MCF 10A (cell line): ENCODE data around the gene PTK6. TPM values are rescaled to one million over a fixed set of nuclear protein-coding genes. Genes with fewer than 3 reads are reported as not detected.

Experiments
- BruUV-seq: library from RNA; stranded (reverse); fragments of 400-500 nt; replicated peaks from 2 replicates; lab custom pipeline; 2021; lab: Mats Ljungman, UMichigan
- CTCF ChIA-PET: fragments of 300-600 bp; sonication (Branson Sonifier 250); formaldehyde crosslinking; extraction: SDS; loops from one replicate; lab custom pipeline; 2021; ENCODE audit warnings: antibody characterized with exemption, inconsistent platforms; lab: Yijun Ruan, JAX
- POLR2A ChIA-PET: fragments of 300-600, 350-650 bp; sonication (Branson Sonifier 250); formaldehyde crosslinking; extraction: SDS; loops from one replicate; lab custom pipeline; 2020; ENCODE audit warnings: antibody characterized with exemption, inconsistent platforms; lab: Yijun Ruan, JAX
- DNase-seq: peaks from one replicate; pipeline ENCODE4 v3.0.0-alpha.2; 2018; ENCODE audit not compliant: unreplicated experiment
- H3K27ac Mint-ChIP-seq: one replicate; pipeline ENCODE4 v1.8.0; 2022; ENCODE audit warnings: mild to moderate bottlenecking, low read depth, mixed read lengths; ENCODE audit not compliant: unreplicated experiment
- H3K27me3 Mint-ChIP-seq: one replicate; pipeline ENCODE4 v1.8.0; 2022; ENCODE audit warnings: mixed read lengths; ENCODE audit not compliant: insufficient read depth, unreplicated experiment
- H3K36me3 Mint-ChIP-seq: one replicate; pipeline ENCODE4 v1.8.0; 2022; ENCODE audit warnings: mild to moderate bottlenecking, moderate library complexity, mixed read lengths; ENCODE audit not compliant: insufficient read depth, unreplicated experiment
- H3K4me1 Mint-ChIP-seq: one replicate; pipeline ENCODE4 v1.8.0; 2022; ENCODE audit warnings: mixed read lengths; ENCODE audit not compliant: insufficient read depth, unreplicated experiment
- H3K4me3 Mint-ChIP-seq: one replicate; pipeline ENCODE4 v1.8.0; 2022; ENCODE audit warnings: mild to moderate bottlenecking, moderate library complexity, mixed read lengths; ENCODE audit not compliant: unreplicated experiment
- H3K9me3 Mint-ChIP-seq: one replicate; pipeline ENCODE4 v1.8.0; 2022; ENCODE audit warnings: mixed read lengths; ENCODE audit not compliant: unreplicated experiment
- intact Hi-C: fragments of 100-400 bp; cut with micrococcal nuclease; formaldehyde crosslinking; loops from 2 replicates; pipeline ENCODE4 v1.14.1; 2022
- total RNA-seq: library from RNA; stranded (reverse); gene quantifications from 2 replicates; pipeline ENCODE4 v1.2.3, GENCODE V29; 2022
- TF ChIP-seq, protein P1 (sequence below): fragments of 200-600 bp; IDR thresholded peaks from one replicate; pipeline ENCODE4 v1.8.0; 2022; ENCODE audit warnings: antibody characterized with exemption, mild to moderate bottlenecking; ENCODE audit not compliant: unreplicated experiment

Gene PTK6
- total RNA-seq, 1 experiment from 2014 or later = 4.4 TPM

DNA sequence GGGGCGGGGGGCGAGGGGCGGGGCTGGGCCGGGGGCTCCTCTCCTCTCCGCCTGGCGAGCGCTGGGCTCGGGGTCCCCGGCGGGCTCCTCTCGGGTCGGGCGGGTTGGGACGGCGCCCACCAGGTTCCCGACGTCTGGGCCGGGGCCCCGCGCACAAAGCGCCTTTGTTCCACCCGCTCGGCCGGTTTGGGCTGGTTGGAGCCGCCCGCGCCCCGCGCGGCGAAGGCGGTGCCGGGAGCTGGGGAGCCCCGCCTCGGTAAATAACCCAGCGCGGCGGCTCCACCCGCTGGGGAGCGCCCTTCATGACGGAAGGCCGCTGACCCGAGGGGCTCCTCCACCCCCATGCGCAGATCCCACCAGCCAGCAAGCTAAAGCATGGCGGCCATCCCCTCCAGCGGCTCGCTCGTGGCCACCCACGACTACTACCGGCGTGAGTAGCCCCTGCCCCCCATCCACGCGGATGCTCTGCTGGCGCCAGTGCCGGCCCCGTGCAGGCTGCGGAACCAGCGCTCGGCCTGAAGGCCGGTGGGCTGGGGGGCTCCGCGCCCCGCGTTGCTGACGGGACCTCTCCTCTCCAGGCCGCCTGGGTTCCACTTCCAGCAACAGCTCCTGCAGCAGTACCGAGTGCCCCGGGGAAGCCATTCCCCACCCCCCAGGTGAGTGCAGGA, 16.1 kb downstream of the PTK6 start:
- POLR2A ChIA-PET = interaction anchor here (0.5 to 5.4 kb wide), 31 partner anchors 13 to 1043 kb away, joined by 3 to 124 read pairs (median 4); partner anchors contain the start of genes ARFRP1, PRPF6, PTK6 and RTEL1
- H3K4me1 Mint-ChIP-seq = no peaks in the 10 kb centered on the region
- H3K36me3 Mint-ChIP-seq = peaks cover 34% of the 10 kb centered on the region
- intact Hi-C loops = loop anchor here (1.0 kb wide), 1 partner anchor 79 kb away; no protein-coding TSS in a partner anchor
- BruUV-seq = TSS peak; percentile 79
- TF ChIP-seq, protein P1, sequence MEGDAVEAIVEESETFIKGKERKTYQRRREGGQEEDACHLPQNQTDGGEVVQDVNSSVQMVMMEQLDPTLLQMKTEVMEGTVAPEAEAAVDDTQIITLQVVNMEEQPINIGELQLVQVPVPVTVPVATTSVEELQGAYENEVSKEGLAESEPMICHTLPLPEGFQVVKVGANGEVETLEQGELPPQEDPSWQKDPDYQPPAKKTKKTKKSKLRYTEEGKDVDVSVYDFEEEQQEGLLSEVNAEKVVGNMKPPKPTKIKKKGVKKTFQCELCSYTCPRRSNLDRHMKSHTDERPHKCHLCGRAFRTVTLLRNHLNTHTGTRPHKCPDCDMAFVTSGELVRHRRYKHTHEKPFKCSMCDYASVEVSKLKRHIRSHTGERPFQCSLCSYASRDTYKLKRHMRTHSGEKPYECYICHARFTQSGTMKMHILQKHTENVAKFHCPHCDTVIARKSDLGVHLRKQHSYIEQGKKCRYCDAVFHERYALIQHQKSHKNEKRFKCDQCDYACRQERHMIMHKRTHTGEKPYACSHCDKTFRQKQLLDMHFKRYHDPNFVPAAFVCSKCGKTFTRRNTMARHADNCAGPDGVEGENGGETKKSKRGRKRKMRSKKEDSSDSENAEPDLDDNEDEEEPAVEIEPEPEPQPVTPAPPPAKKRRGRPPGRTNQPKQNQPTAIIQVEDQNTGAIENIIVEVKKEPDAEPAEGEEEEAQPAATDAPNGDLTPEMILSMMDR = no peak
- peak overlapping the region; percentile 83 for H3K4me3 Mint-ChIP-seq
- CTCF ChIA-PET = interaction anchor here (0.6 to 4.1 kb wide), 5 partner anchors 8 to 297 kb away, joined by 4 to 20 read pairs (median 5); partner anchors contain the start of gene PTK6
- no peaks in the 10 kb centered on the region for H3K9me3 Mint-ChIP-seq
- peak overlapping the region; percentile 42 for H3K27ac Mint-ChIP-seq
- peak; percentile 61 for DNase-seq
- no peaks in the 10 kb centered on the region for H3K27me3 Mint-ChIP-seq

DNA sequence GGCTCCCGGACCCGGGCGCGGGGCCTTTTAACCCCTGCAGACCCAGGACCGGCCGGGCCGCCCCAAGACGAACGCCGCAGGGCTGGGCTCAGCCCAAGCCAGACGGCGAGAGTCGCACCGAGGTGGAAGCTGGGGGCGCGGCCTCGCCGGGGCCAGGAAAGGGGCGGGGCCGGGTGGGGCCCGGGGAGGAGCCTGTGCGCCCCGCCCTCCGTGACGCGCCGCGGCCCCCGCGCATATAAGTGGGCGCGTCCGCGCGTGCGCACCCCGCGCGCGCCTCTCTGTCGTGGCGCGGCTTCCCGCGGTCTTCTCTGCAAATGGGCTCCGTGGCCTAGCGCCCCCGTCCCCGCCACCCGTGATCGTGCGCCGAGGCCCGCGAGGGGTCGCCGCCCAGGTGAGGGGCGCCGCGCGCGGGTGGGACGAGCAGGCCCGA, 16.7 kb downstream of the PTK6 start, which contains the start of gene PPDPF:
Gene PPDPF, plus strand, starts transcription at position 262 of the 430 bp plus-strand sequence. CDS start 544 bp downstream, outside the sequence.
- no TSS peak for BruUV-seq
- H3K36me3 Mint-ChIP-seq = peaks cover 34% of the 10 kb centered on the region
- no peaks in the 10 kb centered on the region for H3K27me3 Mint-ChIP-seq
- intact Hi-C loops = loop anchor here (1.0 kb wide), 1 partner anchor 78 kb away; no protein-coding TSS in a partner anchor
- H3K4me3 Mint-ChIP-seq = peak within 1 kb of the TSS; percentile 83
- TF ChIP-seq, protein P1 = no peak
- peak within 1 kb of the TSS; percentile 42 for H3K27ac Mint-ChIP-seq
- ChIA-PET CTCF (interaction anchor here (0.6 to 4.1 kb wide), 4 partner anchors 17 to 296 kb away, joined by 3 to 20 read pairs (median 10); partner anchors contain the start of gene PTK6), POLR2A (interaction anchor here (0.5 to 5.4 kb wide), 24 partner anchors 12 to 891 kb away, joined by 3 to 124 read pairs (median 4); partner anchors contain the start of genes ARFRP1, GMEB2, PRPF6 and PTK6)
- peak; percentile 75 for DNase-seq
- H3K9me3 Mint-ChIP-seq = no peaks in the 10 kb centered on the region
- H3K4me1 Mint-ChIP-seq = no peaks in the 10 kb centered on the region

DNA sequence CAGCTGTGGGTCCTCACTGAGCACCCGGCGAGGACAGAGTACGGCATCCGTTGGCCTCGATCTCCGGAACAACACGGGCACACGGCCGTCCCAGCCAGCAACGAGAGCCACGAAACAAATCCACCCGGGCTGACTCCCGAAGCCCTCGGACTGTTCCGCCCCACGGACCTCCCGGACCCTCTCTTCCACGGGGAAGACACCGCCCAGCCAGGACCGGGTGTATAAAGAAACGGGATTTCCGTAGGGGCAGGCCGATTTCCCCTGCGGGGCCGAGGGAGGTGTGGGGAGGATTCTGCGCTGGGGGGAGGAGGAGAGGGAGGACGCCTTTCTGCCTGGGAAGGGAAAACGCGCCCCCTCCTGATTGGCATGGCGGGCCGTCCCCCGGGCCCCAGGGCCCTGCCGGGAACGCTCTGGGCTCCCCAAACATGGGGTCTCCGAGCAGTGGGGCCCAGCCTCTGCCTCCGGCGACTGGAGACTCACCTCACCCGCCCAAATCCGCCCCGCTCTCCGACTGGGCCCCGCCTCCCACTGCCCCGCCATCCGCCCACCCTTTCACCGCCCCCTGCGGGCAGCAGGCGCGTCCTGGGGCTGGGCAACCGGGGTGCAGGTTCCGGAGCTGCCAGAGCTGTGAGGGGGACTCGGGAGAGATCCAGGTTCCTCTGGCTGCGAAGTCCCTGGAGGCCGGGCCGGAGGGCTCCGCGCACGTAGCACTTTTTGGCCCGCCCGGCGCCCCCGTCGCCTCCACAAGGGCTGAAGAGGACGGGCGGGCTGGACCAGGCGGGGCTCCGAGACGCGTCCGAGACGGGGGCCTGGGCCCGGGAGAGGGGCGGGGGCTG, 17.3 kb downstream of the PTK6 start:
- POLR2A ChIA-PET = interaction anchor here (0.8 to 5.4 kb wide), 17 partner anchors 11 to 460 kb away, joined by 3 to 124 read pairs (median 6); partner anchors contain the start of genes ARFRP1, GMEB2, PRPF6 and PTK6
- no peaks in the 10 kb centered on the region for H3K4me1 Mint-ChIP-seq
- peak; percentile 30 for DNase-seq
- intact Hi-C loops = loop anchor here (1.0 kb wide), 1 partner anchor 78 kb away; no protein-coding TSS in a partner anchor
- TF ChIP-seq, protein P1 = peak; percentile 19
- H3K9me3 Mint-ChIP-seq = no peaks in the 10 kb centered on the region
- H3K4me3 Mint-ChIP-seq = peak overlapping the region; percentile 83
- CTCF ChIA-PET = interaction anchor here (0.6 to 4.1 kb wide), 4 partner anchors 18 to 338 kb away, joined by 3 to 20 read pairs (median 10); partner anchors contain the start of gene PTK6
- H3K27ac Mint-ChIP-seq = no peak overlapping the region
- no TSS peak for BruUV-seq
- H3K36me3 Mint-ChIP-seq = peaks cover 32% of the 10 kb centered on the region
- H3K27me3 Mint-ChIP-seq = no peaks in the 10 kb centered on the region
